NB4 (cell line): Measurements from ENCODE around the gene EGFLAM.

Experiments used
- CTCF ChIP-seq: IDR thresholded peaks from one replicate; pipeline ENCODE4 v1.5.1; 2012; ENCODE audit warnings: low read depth, low read length
- MAX ChIP-seq: IDR thresholded peaks from 2 replicates; pipeline ENCODE4 v1.6.1; 2011; ENCODE audit warnings: low read depth, low read length

- no peak for TF ChIP-seq CTCF
- TF ChIP-seq MAX = no peak
Observed at GRCh38 chr5:38483805-38484398, 225.5 kb downstream of the EGFLAM start.
